Peyer's patch (tissue), 4 donors: ENCODE measurements around the gene TPCN2.

Source experiments
- CTCF ChIP-seq, 6 experiments: fragments of 450-650 bp in 4 of 6; fragments of 200-600 bp in 2 of 6; sonication (generic) in 1 of 6; IDR thresholded peaks; one replicate each; pipeline ENCODE4 v1.5.1; 2017 to 2019; ENCODE audit warnings: antibody characterized with exemption in 6 of 6, mild to moderate bottlenecking in 3 of 6, moderate library complexity in 1 of 6
- POLR2A ChIP-seq, 2 donors: fragments of 450-650 bp; IDR thresholded peaks; one replicate each; pipeline ENCODE4 v1.5.1; 2017; ENCODE audit warnings: antibody characterized with exemption in 2 of 2, mild to moderate bottlenecking in 2 of 2, moderate library complexity in 2 of 2

- TF ChIP-seq CTCF (IDR thresholded peaks at IDR 0.05) = no peak
- TF ChIP-seq POLR2A (IDR thresholded peaks at IDR 0.05) = no peak
These were observed 56.8 kb downstream of the TPCN2 start for GRCh38 chr11:69105461-69106030.
